Measurements from ENCODE around the gene LSAMP.

LSAMP gene

DNA sequence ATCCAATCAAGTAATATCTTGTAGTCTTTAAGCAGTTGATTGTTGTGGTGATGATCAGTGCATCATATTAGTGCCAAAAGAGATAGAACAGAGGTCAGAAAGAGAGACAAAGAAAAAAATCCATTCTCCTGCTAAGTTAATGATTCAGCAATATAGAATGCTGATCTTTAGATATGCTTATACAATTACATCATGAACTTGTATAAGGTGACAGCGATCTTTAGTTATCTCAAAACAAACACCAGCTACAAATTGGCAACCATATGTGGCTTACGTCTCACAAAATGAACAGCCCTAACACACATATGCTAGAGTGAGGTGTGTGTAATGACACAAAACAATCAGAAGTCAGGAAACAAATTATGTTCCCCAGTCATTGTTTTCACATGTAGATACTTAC is 12.5 kb downstream of the LSAMP start:
- DNase-seq: no peak

DNA sequence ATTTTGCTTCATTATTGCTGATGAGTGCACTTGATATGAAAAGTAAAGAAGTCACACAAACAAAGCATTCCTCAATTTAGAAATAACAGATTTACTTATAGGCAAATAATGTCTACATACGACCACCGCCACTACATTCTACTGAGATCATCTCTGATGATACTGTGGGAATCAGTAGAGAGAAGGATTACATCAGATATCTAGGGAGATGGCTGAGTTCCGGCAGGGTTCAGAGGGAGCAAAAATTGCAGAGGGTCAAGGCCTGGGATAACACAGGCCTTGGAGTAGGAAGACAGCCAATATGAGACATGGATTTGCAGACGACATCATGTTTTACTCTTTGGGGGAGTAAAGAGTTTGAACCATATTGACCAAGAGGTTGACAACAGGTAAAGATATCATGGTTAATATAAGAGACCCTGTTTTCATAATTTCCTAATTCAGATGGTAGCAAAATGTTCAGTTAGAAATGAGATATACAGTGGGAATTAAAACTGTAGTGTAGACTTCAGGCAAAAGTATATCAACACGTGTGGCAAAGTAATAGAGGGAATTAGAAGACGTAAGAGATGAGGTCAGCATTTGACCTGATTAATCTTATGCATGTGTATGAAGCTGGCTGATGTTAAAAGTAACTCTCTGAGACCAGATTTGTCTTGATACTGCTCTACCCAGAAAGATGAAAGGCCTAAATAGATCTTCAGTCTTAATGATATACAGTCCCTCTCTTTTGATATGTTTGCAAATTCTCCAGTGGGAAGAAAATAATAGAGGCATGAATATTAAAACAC is 15.6 kb downstream of the LSAMP start:
- no peak for DNase-seq

GRCh38 chr3:116426036-116426435 is 19.3 kb downstream of the LSAMP start:
- DNase-seq: no peak

DNA sequence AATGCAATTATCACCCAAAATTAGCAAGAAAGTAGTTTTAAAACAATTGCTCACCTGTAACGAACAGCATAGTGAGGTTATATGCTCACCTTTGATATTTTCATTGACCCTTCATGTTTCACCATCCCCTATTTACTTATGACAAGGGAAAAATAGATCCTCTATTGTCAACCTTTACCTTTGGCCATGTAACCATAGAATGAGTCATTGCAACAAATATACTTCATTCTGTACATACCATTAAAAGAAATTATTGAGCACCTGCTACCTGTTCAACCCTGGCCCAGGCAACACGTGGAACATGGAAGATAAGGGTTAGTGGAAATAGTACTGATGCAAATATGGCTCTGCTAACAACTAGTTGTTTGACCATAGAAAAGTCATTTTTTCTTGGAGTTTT is 20.2 kb downstream of the LSAMP start:
- no peak for DNase-seq

GRCh38 chr3:116423945-116424344 is 21.3 kb downstream of the LSAMP start:
- no peak for DNase-seq

DNA sequence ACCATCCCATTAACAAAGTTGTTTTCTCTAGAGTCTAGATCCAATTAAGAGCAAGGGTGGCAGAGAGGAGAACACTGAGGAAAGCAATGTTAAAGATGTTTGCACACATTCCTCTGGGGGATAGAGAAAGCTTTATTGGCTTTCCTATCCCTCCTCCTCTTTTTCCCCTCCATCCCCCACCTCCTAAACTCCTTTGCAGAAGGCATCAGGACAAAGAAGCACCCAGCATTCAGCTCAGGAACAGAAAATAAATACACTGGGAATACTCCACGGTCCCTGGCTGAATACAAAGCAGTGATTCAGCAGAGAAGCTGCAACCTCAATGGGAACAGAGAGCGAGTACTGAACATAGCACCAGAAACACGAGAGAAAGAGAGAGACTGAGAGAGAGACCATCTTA is 21.9 kb downstream of the LSAMP start:
- peak in 44 of 56 donors; percentile 0 to 79 (median 42) for DNase-seq

- DNase-seq: peak in 10 of 56 donors; percentile 1 to 19 (median 11)
Observed at GRCh38 chr3:116417151-116417550, 28.1 kb downstream of the LSAMP start.

DNA sequence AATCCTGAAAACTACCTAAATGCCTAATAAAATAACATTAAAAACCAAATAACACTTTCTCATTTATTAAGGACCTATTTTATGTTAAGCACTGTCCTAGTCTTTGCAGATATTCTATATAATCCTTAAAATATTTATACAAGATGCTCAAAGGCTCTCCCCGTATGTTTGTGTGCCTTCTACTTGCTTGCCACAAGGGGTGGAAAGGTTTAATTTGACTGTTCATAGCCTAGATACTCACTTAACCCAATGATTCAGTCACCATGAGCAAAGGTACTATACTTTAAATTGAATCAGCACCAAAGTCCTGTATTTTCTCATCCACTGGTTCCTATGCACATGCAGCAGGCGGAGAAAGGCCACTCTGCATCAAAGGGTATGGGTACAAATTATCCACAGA is 32.0 kb downstream of the LSAMP start:
- no peak for DNase-seq

GRCh38 chr3:116408473-116408872 is 36.8 kb downstream of the LSAMP start:
- no peak for DNase-seq

GRCh38 chr3:116405231-116405630 is 40.1 kb downstream of the LSAMP start:
- no peak for DNase-seq

DNA sequence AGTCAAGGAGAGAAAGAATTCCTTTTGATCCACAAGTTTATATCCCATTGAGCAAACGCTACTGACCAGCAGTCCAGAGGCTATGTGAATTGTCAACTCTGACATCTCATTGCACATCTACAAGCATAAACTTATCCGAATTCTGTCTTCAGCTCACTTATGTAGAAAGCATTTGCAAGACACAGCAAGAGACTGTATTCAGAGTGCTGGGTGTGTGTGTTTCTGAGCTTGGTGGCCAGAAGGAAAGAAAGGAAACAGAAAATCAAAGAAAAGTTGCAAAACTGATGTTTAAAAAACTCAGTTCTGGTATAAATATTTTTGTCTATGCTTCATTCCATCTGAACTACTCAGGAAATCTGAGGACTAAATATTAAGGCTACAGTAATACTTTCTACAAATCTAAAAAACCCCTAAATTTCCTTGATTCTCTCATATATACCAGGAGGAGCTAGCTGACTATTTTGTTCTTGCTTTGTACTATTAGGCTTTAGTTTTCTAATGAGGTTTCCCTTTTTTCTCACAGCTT is 45.5 kb downstream of the LSAMP start:
- DNase-seq: no peak

GRCh38 chr3:116394365-116394764 is 50.9 kb downstream of the LSAMP start:
- DNase-seq: no peak

GRCh38 chr3:116393199-116393598 is 52.1 kb downstream of the LSAMP start:
- DNase-seq: no peak

DNA sequence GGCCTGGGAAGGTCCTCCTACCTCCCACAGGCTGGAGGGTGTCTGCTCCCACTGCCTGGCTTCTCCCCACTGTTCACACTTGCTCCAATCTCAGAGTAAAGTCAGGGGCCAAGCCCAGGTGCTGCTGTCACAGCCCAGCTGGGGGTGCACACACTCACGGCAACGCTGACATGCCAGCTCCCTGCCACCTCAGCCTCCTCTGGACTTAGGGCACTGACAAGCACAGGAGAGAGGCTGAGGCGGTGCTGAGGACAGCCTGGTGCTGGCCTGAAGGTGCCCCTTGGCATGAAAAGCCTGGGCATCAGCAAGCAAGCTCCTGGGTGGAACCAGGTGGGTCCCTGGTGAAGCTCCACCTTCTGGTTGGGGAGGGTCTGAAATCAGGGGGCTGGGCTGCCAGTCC is 53.0 kb downstream of the LSAMP start:
- DNase-seq: no peak

DNA sequence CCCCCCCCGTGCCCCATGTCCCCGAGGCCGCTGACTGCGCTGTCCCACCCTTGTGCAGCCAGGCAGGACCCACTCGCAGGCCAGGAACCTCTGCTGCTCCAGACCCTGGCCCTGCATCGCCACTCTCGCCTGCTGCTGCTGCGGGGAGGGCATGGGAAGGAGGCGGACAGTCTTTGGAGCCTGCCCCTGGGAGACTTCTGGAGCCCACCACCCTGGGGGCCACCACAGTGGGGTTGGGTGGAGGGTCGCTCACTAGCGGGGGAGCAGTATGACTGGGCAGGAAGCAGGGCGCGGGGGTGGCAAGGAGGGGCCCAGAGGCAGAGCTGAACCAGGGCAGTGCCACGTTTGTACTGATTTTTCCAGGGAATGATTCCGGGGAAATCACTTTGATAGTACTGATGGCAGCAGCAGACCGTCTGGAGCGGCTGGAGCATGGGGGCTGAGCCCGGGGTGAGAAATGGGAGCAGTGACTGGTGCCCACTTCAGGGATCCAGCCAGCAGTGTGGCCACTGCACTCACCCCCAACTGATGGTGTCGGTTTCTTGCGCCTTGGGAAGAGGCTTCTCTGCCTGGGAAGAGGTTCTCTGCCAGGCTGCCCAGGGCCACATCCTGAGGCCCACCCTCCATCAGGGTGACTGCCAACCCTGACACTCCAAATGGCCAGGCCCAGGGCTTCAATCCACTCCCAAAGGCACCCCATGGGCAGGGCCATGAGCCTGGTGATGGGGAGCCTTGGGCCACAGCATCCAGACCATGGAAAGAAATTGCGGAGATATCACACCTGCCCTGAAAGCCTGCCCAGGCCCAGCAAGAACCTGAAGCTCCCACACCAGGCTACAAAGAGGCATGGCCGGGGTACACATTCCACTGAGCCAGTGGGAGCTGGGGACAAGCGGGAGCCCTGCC is 53.7 kb downstream of the LSAMP start:
- no peak for DNase-seq

- DNase-seq: no peak
Observed at GRCh38 chr3:116390318-116390717, 55.0 kb downstream of the LSAMP start.

DNA sequence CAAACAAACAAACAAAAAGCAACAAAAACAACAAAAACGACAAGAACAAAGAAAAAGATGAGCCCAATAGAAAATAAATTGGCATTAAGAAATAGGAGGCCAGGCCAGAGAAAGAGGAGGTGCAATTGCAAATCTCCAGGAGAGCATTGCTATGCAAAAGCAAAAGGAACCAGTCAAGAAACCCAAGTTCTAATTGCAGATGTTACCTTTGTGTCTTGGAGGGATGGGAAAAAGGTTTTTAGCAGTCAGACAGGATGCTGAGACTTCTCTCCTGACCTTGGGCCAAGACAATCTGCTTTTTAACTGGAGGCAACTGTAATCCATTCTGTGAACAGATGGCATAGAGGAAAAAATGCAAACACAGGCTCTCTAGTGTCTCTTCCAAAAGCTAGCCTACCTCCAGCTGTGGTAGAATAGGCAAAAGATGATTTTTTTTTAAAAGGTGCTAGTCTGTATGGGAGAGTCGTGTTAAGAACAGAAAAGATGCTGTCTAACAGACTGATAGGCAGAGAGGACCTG is 56.4 kb downstream of the LSAMP start:
- DNase-seq: no peak

DNA sequence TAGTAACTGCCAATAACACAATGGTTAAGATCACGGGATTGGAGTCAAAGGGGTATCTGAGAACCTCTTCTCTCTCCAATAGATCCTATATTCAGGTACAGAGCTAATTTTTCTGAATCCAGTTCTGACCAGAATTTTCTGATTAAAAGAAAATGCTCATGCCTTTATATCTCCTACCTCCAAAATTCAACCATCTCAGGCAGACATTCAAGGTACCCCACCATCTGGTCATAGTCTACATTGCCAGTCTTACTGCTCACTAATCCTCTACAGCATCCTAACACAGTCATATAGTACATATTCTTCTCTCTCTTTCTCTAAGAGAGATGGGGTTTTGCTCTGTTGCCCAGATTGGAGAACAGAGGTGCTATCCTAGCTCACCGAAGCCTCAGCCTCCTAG is 59.1 kb downstream of the LSAMP start:
- no peak for DNase-seq

DNA sequence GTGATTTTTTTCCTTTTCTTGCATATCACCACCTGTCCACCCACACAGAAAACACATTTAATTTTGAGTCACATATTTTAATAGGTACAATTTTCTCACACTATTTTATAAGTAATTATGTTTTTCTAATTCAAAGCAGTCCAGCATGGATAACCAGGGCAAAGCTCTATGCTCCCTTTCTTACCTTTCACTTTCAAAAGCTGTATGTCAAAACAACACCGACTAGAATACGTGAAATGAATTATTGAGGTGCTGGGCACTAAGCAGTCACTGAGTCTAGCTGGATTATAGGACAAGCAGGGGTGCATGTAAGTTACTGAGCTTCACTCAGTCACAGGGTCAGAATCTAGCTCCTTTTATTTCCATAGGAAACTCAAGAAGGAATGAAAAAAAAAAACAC is 60.6 kb downstream of the LSAMP start:
- DNase-seq: no peak

DNA sequence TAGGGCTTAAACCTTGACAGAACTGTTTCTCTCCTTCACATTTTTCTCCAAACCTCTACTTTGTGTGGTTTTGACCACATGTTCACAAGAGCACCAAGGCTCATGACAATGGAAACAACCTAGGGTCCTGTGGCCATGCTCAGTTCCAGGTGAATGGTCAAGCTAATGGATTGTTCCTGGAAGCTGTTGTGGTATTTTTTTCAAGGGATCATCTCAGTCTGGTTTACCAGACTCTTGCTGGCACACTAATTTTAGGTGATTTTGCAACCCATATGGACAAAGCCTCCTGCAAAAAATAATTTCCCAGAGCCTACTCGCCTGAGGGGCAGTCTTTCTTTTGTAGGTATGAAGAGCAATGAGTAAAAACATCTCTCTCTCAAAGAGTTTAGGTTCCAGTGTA is 67.2 kb downstream of the LSAMP start:
- DNase-seq: no peak

- no peak for DNase-seq
Observed at GRCh38 chr3:116374901-116375300, 70.4 kb downstream of the LSAMP start.

DNA sequence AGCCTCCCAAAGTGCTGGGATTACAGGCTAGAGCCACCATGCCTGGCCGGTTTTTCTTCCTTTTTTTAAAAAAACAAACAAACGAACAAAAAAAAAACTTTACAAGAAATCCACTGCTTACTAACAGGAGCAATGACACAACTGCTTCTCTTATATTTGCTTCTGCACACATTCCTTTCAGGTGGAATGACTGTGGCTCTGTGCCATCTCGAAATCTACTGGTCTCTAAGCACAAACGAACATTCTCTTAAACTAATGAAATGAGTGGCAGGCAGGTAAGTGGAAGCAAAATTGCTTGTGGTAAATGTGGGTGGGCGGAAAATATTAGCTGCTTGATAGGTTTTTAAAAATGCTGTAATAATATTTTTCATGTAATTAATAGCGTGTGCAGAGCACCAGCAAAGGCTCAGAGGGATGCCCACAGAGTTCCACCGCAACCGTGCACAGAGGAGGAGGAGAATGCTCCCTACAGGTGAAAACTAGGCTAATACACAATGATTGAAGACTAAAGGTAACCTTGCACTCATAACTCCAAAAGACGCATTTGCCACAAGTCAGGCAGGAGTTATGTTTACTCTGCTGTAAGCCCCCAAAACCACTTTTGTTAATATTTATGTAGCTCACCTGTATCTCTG is 77.4 kb downstream of the LSAMP start:
- peak in 1 of 56 donors; percentile 7 for DNase-seq
